DOHH2 (cell line): ENCODE data around the gene PIK3AP1.

Source experiments
- H3F3A ChIP-seq: fragments of 200-600 bp; sonication (generic), shearing (Covaris generic); 2 replicates; pipeline ENCODE4 v1.6.0; 2016; ENCODE audit warnings: antibody characterized with exemption, mild to moderate bottlenecking; ENCODE audit not compliant: control insufficient read depth, insufficient read depth
- H3K27ac ChIP-seq: fragments of 200-600 bp; sonication (generic); 2 replicates; pipeline ENCODE4 v1.5.1; 2014; ENCODE audit warnings: low read depth, mild to moderate bottlenecking, low read length, moderate library complexity
- H3K27me3 ChIP-seq: fragments of 200-600 bp; sonication (generic); 2 replicates; pipeline ENCODE4 v1.6.1; 2014; ENCODE audit warnings: mild to moderate bottlenecking, low read length, mixed read lengths; ENCODE audit not compliant: control insufficient read depth
- H3K36me3 ChIP-seq: fragments of 200-600 bp; sonication (generic); 2 replicates; pipeline ENCODE4 v1.6.1; 2014; ENCODE audit warnings: mild to moderate bottlenecking, low read length, moderate library complexity, mixed read lengths; ENCODE audit not compliant: control insufficient read depth
- H3K4me1 ChIP-seq: fragments of 200-600 bp; sonication (generic); 2 replicates; pipeline ENCODE4 v1.6.1; 2014; ENCODE audit warnings: mild to moderate bottlenecking, low read length, mixed read lengths; ENCODE audit not compliant: control insufficient read depth
- H3K4me2 ChIP-seq: fragments of 200-600 bp; sonication (generic); 2 replicates; pipeline ENCODE4 v1.6.0; 2014; ENCODE audit warnings: mild to moderate bottlenecking, low read length, moderate library complexity
- H3K4me3 ChIP-seq: fragments of 200-600 bp; sonication (generic); 2 replicates; pipeline ENCODE4 v1.5.1; 2014; ENCODE audit warnings: mild to moderate bottlenecking, low read length, mixed read lengths
- H3K79me2 ChIP-seq: fragments of 200-600 bp; sonication (generic); 2 replicates; pipeline ENCODE4 v1.6.1; 2014; ENCODE audit warnings: mild to moderate bottlenecking, low read length, mixed read lengths; ENCODE audit not compliant: control insufficient read depth
- H3K9me2 ChIP-seq: fragments of 200-600 bp; sonication (generic); replicated peaks from 2 replicates; pipeline ENCODE4 v1.6.1; 2014; ENCODE audit warnings: mild to moderate bottlenecking, low read length, mixed read lengths; ENCODE audit not compliant: control insufficient read depth
- H3K9me3 ChIP-seq: fragments of 200-600 bp; sonication (generic); 2 replicates; pipeline ENCODE4 v1.6.1; 2014; ENCODE audit warnings: antibody characterized with exemption, low read length, mixed read lengths; ENCODE audit not compliant: control insufficient read depth, insufficient read depth
- H4K20me1 ChIP-seq: fragments of 200-600 bp; sonication (generic); 2 replicates; pipeline ENCODE4 v1.6.0; 2014; ENCODE audit warnings: low read depth, mild to moderate bottlenecking, antibody characterized with exemption, low read length, moderate library complexity; ENCODE audit not compliant: control insufficient read depth, insufficient read depth
- EZH2phosphoT487 ChIP-seq: fragments of 200-600 bp; sonication (generic); IDR thresholded peaks from 2 replicates; pipeline ENCODE4 v1.6.1; 2017; ENCODE audit warnings: borderline replicate concordance, mild to moderate bottlenecking, antibody characterized with exemption, low read length, moderate library complexity, mixed read lengths
- TF ChIP-seq, protein P1 (sequence below): fragments of 200-600 bp; sonication (generic); IDR thresholded peaks from one replicate; pipeline ENCODE4 v1.5.1; 2014; ENCODE audit warnings: antibody characterized with exemption, mild to moderate bottlenecking, low read depth, low read length; ENCODE audit not compliant: poor library complexity, severe bottlenecking

Gene PIK3AP1

DNA sequence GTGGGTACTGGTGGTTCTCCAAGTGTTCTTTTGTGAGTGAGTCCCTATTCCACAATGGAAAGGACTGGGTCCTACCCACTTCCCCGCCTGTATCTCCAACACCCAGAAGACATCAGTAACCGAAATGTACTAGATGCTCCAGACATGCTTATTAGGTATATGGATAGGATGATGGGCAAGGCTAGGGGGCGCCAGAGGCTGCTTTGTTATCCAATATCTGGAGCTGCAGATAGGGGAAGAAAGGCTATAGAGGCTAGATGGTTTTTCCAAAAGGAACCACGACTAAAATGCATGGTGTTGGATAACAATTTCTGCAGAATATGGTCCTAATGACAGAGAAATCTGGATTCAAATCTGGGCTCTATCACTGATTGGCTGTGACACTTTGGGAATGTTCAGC is 77.3 kb downstream of the PIK3AP1 start:
- TF ChIP-seq EZH2phosphoT487 = no peak
- TF ChIP-seq, protein P1, sequence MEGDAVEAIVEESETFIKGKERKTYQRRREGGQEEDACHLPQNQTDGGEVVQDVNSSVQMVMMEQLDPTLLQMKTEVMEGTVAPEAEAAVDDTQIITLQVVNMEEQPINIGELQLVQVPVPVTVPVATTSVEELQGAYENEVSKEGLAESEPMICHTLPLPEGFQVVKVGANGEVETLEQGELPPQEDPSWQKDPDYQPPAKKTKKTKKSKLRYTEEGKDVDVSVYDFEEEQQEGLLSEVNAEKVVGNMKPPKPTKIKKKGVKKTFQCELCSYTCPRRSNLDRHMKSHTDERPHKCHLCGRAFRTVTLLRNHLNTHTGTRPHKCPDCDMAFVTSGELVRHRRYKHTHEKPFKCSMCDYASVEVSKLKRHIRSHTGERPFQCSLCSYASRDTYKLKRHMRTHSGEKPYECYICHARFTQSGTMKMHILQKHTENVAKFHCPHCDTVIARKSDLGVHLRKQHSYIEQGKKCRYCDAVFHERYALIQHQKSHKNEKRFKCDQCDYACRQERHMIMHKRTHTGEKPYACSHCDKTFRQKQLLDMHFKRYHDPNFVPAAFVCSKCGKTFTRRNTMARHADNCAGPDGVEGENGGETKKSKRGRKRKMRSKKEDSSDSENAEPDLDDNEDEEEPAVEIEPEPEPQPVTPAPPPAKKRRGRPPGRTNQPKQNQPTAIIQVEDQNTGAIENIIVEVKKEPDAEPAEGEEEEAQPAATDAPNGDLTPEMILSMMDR = peak; percentile 90
- no peak overlapping the region for H3K4me3 ChIP-seq
- H3K9me3 ChIP-seq = no peaks in the 10 kb centered on the region
- no peaks in the 10 kb centered on the region for H3K9me2 ChIP-seq
- no peak overlapping the region for H3K27ac ChIP-seq
- peaks cover 71% of the 10 kb centered on the region for H3K79me2 ChIP-seq
- H3K36me3 ChIP-seq = peaks cover 99% of the 10 kb centered on the region
- H3K27me3 ChIP-seq = no peaks in the 10 kb centered on the region
- peaks cover 64% of the 10 kb centered on the region for H3K4me1 ChIP-seq
- H3F3A ChIP-seq = peaks cover 30% of the 10 kb centered on the region
- H4K20me1 ChIP-seq = peaks cover 6% of the 10 kb centered on the region; the same call in 1 of the 2 replicates
- H3K4me2 ChIP-seq = no peak overlapping the region

DNA sequence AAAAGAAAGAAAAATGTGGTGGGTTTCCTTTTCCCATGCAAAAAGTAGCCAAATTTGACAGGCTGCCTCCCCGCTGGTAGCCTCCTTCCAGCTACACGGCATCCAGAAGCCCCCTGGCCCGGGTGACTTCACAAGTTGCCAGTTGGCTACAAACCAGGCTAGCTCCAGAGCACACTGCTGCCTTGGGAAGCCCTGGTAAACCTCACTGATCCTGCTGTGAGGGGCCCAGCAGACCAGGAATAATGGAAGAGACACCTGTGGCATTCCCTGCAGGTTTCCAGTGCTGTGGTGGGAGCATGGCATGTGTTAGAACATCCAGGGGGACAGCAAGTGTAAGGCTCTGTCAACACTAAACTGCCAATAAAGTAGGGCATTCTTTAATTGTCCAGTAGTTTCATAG is 77.8 kb downstream of the PIK3AP1 start:
- Histone ChIP-seq H3F3A (peaks cover 30% of the 10 kb centered on the region), H4K20me1 (peaks cover 6% of the 10 kb centered on the region; the same call in 1 of the 2 replicates), H3K27me3 (no peaks in the 10 kb centered on the region), H3K4me1 (peaks cover 60% of the 10 kb centered on the region), H3K27ac (no peak overlapping the region), H3K9me2 (no peaks in the 10 kb centered on the region), H3K79me2 (peaks cover 72% of the 10 kb centered on the region), H3K9me3 (no peaks in the 10 kb centered on the region), H3K36me3 (peaks cover 99% of the 10 kb centered on the region), H3K4me2 (no peak overlapping the region), H3K4me3 (no peak overlapping the region)
- TF ChIP-seq EZH2phosphoT487 = no peak
- TF ChIP-seq, protein P1 = no peak

DNA sequence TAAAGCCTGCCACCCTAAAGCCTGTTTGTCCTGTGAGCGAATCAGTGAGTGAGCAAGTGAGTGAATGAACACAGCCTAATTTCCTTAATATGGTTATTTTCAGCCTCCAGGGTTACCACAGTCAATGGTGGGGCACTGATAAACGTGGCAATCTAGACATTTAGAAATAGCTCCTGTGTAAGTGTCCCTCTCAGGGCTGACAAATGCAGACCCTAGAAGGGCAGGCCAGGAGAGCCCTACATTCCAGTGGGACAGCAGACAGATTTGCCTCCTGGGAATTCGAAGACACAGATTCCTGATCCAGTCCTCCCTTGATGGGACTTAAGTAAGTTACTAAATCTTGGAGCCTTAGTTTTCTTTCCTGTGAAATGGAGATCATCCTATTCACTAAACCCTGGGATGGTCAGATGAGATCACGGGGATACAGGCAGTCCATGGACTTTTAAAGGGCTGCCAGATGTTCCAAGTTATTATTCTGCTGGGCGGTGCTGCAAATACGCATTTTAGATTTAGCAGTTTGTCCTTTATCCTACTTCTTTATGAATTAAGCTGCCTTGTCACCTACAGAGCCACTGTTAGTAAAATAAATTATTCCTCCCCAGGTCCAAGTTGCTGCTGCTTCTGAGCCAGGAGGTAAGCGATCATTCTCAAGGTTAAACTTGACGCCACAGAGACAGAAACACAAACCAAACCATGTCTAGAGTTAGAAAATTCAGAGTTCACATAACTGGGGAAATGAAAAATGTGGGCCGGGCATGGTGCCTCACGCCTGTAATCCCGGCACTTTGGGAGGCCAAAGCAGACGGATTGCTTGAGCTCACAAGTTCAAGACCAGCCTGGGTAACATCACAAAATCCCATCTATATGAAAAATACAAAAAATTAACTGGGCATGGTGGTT is 78.7 kb downstream of the PIK3AP1 start:
- peak overlapping the region; percentile 15; the same call in 1 of the 2 replicates for H3K4me3 ChIP-seq
- H3K4me2 ChIP-seq = peak overlapping the region; percentile 31
- H4K20me1 ChIP-seq = 0 out of 2 replicates have a peak, but pooled peaks cover 4% of the 10 kb centered on the region
- peaks cover 64% of the 10 kb centered on the region for H3K79me2 ChIP-seq
- no peak for TF ChIP-seq EZH2phosphoT487
- TF ChIP-seq, protein P1 = no peak
- H3K9me3 ChIP-seq = no peaks in the 10 kb centered on the region
- peaks cover 98% of the 10 kb centered on the region for H3K36me3 ChIP-seq
- no peaks in the 10 kb centered on the region for H3K9me2 ChIP-seq
- peaks cover 23% of the 10 kb centered on the region for H3F3A ChIP-seq
- peaks cover 51% of the 10 kb centered on the region for H3K4me1 ChIP-seq
- no peaks in the 10 kb centered on the region for H3K27me3 ChIP-seq
- H3K27ac ChIP-seq = peak overlapping the region; percentile 25
